GM12878 (cell line): Measurements from ENCODE around the gene SCAMP1.

Experiments
- ATF2 ChIP-seq: IDR thresholded peaks from 2 replicates; pipeline ENCODE4 v1.6.1; 2012; ENCODE audit warnings: low read length, inconsistent platforms
- CHD2 ChIP-seq: IDR thresholded peaks from 2 replicates; pipeline ENCODE4 v1.6.1; 2011; ENCODE audit warnings: low read depth, low read length, improper control_type of control experiment, borderline replicate concordance
- CHD4 ChIP-seq: fragments of 200-600 bp; sonication (generic); IDR thresholded peaks from 2 replicates; pipeline ENCODE4 v1.6.1; 2016; ENCODE audit warnings: mild to moderate bottlenecking
- CTCF ChIP-seq, 3 experiments: IDR thresholded peaks in 2 of 3; conservative IDR thresholded peaks in 1 of 3; 2 replicates each; pipeline ENCODE4 v1.5.1; 2011; ENCODE audit warnings: low read depth in 3 of 3, low read length in 3 of 3, mild to moderate bottlenecking in 3 of 3, control low read depth in 2 of 3, moderate library complexity in 2 of 3, inconsistent platforms in 1 of 3, mixed read lengths in 1 of 3; ENCODE audit not compliant: control insufficient read depth in 2 of 3, insufficient read depth in 1 of 3; ENCODE audit errors: extremely low read depth in 1 of 3
- CUX1 ChIP-seq: IDR thresholded peaks from 2 replicates; pipeline ENCODE4 v1.6.1; 2012; ENCODE audit warnings: improper control_type of control experiment, low read depth, low read length; ENCODE audit not compliant: insufficient replicate concordance
- JUND ChIP-seq: IDR thresholded peaks from 2 replicates; pipeline ENCODE4 v1.6.1; 2012; ENCODE audit warnings: low read depth, mild to moderate bottlenecking, low read length, improper control_type of control experiment, moderate library complexity
- PAX5 ChIP-seq: IDR thresholded peaks from 2 replicates; pipeline ENCODE4 v1.6.1; 2011; ENCODE audit warnings: low read depth, low read length, borderline replicate concordance
- POLR2A ChIP-seq: IDR thresholded peaks from 2 replicates; pipeline ENCODE4 v1.6.1; 2011; ENCODE audit warnings: low read depth, mild to moderate bottlenecking, low read length
- POLR2AphosphoS5 ChIP-seq: IDR thresholded peaks from 2 replicates; pipeline ENCODE4 v1.6.1; 2011; ENCODE audit warnings: mild to moderate bottlenecking, low read length, inconsistent platforms
- SMC3 ChIP-seq: IDR thresholded peaks from 2 replicates; pipeline ENCODE4 v1.6.1; 2011; ENCODE audit warnings: low read length, improper control_type of control experiment, borderline replicate concordance
- SUZ12 ChIP-seq: fragments of 200-600 bp; sonication (generic); IDR thresholded peaks from one replicate; pipeline ENCODE4 v1.6.1; 2018; ENCODE audit warnings: antibody characterized with exemption, mild to moderate bottlenecking; ENCODE audit not compliant: unreplicated experiment
- TAF1 ChIP-seq: IDR thresholded peaks from 2 replicates; pipeline ENCODE4 v1.6.1; 2011; ENCODE audit warnings: mild to moderate bottlenecking, low read depth, low read length, borderline replicate concordance
- TBL1XR1 ChIP-seq: IDR thresholded peaks from 2 replicates; pipeline ENCODE4 v1.6.1; 2012; ENCODE audit warnings: low read depth, low read length, improper control_type of control experiment
- ZNF687 ChIP-seq: fragments of 450-650 bp; IDR thresholded peaks from 2 replicates; pipeline ENCODE4 v1.6.1; 2017; ENCODE audit warnings: mild to moderate bottlenecking, moderate library complexity

- TF ChIP-seq CTCF (IDR thresholded peaks at IDR 0.05 in 2 of 3, conservative IDR thresholded peaks at IDR 0.05 in 1 of 3; ENCODE audit: control insufficient read depth in 2 of 3, extremely low read depth in 1 of 3, insufficient read depth in 1 of 3, low read depth in 3 of 3, low read length in 3 of 3) (no peak), ATF2 (no peak), POLR2AphosphoS5 (no peak), PAX5 (no peak), JUND (no peak), SUZ12 (no peak), SMC3 (no peak), CHD2 (no peak), CUX1 (no peak), TBL1XR1 (no peak), TAF1 (no peak), POLR2A (no peak), ZNF687 (no peak), CHD4 (no peak)
Measured at GRCh38 chr5:78497573-78498533, 137.4 kb downstream of the SCAMP1 start.
